ENCODE measurements around the gene BCKDHB. TPM values are rescaled to one million over a fixed set of nuclear protein-coding genes. Genes with fewer than 3 reads are reported as not detected.
"Not testable (repeated sequence)": the region's sequence is repeated elsewhere in the genome, so short reads cannot be mapped to it uniquely, and the experiment has no call there.

The BCKDHB gene
- total RNA-seq, 1 experiment from 2014 or later: 16.4 TPM

DNA sequence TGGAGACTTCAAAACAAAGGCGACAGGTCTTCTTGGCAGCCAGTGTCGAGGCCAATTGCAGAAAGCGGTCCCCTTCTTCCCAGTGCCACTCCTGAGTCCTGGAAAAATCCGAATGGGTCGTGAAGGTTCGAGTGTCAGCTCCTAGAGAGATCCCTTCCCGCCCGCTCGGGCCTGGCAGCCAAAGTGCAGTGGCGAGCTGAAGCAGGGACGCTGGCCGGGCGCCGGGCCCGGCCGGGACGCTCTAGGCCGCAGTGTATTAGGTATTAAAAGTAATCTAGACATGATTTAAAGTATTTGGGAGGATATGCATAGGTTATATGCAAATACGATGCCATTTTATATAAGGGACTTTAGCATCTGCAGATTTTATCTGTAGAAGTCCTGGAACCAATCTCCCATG lies 36.0 kb upstream of the BCKDHB start:
- H3K9me3 ChIP-seq (ENCODE audit: control insufficient read depth, insufficient read depth, low read depth, low read length); H3K27ac ChIP-seq (ENCODE audit: low read length); ATAC-seq; POLR2A ChIA-PET; H3K4me1 ChIP-seq (ENCODE audit: control insufficient read depth, insufficient read depth, low read length); intact Hi-C loops (cut with micrococcal nuclease; ENCODE audit: unreplicated experiment); BruUV-seq (replicated peaks); H3K36me3 ChIP-seq (ENCODE audit: control insufficient read depth, insufficient read depth, low read length); H3K4me3 ChIP-seq (ENCODE audit: low read depth in 2 of 2, low read length in 2 of 2); in situ Hi-C loops (cut with HindIII; ENCODE audit: low pct_unique_long_range_greater_than_20kb, low sequenced_read_pairs); DNase-seq (ENCODE audit: low read depth, low spot score); H3K27me3 ChIP-seq (ENCODE audit: control insufficient read depth, insufficient read depth, low read length): not testable (repeated sequence)
- CTCF ChIA-PET: interaction anchor here (0.6 kb wide), 1 partner anchor 32 kb away, joined by 5 read pairs; no protein-coding TSS in a partner anchor

DNA sequence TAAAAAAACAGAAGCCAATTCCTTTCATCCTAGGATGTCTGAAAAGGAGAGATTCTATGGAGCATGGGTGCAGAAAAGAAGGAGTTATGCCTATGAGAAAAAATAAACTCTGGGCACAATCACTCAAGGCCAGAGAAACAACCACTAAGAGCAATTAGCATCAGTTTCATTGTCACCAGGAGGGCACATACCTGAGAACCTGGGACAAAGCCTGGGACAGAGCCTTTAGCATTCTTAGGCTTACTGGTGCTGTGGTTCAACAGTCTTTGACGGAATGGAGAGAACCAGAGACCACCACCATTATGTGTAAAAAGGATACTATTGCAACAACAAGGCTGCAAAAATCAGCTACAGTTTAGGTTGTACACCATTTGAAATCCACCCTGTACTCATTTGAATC lies 29.4 kb upstream of the BCKDHB start:
- ATAC-seq: no peak
- Histone ChIP-seq H3K4me3 (ENCODE audit: low read depth in 2 of 2, low read length in 2 of 2) (no peak overlapping the region), H3K27ac (ENCODE audit: low read length) (no peak overlapping the region), H3K27me3 (ENCODE audit: control insufficient read depth, insufficient read depth, low read length) (peaks cover 2% of the 10 kb centered on the region; the same call in 1 of the 2 replicates), H3K36me3 (ENCODE audit: control insufficient read depth, insufficient read depth, low read length) (no peaks in the 10 kb centered on the region; the same call in 1 of the 2 replicates), H3K9me3 (ENCODE audit: control insufficient read depth, insufficient read depth, low read depth, low read length) (no peaks in the 10 kb centered on the region), H3K4me1 (ENCODE audit: control insufficient read depth, insufficient read depth, low read length) (no peaks in the 10 kb centered on the region)
- CTCF ChIA-PET: no interaction called here
- POLR2A ChIA-PET: no interaction called here
- TF ChIP-seq, protein P1, sequence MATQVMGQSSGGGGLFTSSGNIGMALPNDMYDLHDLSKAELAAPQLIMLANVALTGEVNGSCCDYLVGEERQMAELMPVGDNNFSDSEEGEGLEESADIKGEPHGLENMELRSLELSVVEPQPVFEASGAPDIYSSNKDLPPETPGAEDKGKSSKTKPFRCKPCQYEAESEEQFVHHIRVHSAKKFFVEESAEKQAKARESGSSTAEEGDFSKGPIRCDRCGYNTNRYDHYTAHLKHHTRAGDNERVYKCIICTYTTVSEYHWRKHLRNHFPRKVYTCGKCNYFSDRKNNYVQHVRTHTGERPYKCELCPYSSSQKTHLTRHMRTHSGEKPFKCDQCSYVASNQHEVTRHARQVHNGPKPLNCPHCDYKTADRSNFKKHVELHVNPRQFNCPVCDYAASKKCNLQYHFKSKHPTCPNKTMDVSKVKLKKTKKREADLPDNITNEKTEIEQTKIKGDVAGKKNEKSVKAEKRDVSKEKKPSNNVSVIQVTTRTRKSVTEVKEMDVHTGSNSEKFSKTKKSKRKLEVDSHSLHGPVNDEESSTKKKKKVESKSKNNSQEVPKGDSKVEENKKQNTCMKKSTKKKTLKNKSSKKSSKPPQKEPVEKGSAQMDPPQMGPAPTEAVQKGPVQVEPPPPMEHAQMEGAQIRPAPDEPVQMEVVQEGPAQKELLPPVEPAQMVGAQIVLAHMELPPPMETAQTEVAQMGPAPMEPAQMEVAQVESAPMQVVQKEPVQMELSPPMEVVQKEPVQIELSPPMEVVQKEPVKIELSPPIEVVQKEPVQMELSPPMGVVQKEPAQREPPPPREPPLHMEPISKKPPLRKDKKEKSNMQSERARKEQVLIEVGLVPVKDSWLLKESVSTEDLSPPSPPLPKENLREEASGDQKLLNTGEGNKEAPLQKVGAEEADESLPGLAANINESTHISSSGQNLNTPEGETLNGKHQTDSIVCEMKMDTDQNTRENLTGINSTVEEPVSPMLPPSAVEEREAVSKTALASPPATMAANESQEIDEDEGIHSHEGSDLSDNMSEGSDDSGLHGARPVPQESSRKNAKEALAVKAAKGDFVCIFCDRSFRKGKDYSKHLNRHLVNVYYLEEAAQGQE (IDR thresholded peaks at IDR 0.05; ENCODE audit: insufficient read depth in 1 of 2, low read depth in 2 of 2, low read length in 1 of 2): no peak
- TF ChIP-seq POLR2AphosphoS5 (IDR thresholded peaks at IDR 0.05; ENCODE audit: low read depth, low read length) (no peak), SIN3A (IDR thresholded peaks at IDR 0.05; ENCODE audit: borderline replicate concordance, insufficient read depth, low read depth, low read length) (no peak), TCF7L2 (IDR thresholded peaks at IDR 0.05; ENCODE audit: low read depth, low read length) (no peak)
- TF ChIP-seq, protein P2, sequence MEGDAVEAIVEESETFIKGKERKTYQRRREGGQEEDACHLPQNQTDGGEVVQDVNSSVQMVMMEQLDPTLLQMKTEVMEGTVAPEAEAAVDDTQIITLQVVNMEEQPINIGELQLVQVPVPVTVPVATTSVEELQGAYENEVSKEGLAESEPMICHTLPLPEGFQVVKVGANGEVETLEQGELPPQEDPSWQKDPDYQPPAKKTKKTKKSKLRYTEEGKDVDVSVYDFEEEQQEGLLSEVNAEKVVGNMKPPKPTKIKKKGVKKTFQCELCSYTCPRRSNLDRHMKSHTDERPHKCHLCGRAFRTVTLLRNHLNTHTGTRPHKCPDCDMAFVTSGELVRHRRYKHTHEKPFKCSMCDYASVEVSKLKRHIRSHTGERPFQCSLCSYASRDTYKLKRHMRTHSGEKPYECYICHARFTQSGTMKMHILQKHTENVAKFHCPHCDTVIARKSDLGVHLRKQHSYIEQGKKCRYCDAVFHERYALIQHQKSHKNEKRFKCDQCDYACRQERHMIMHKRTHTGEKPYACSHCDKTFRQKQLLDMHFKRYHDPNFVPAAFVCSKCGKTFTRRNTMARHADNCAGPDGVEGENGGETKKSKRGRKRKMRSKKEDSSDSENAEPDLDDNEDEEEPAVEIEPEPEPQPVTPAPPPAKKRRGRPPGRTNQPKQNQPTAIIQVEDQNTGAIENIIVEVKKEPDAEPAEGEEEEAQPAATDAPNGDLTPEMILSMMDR (IDR thresholded peaks at IDR 0.05): no peak
- in situ Hi-C loops (cut with HindIII; ENCODE audit: low pct_unique_long_range_greater_than_20kb, low sequenced_read_pairs): no loop called here
- DNase-seq (ENCODE audit: low read depth, low spot score): no peak
- intact Hi-C loops (cut with micrococcal nuclease; ENCODE audit: unreplicated experiment): no loop called here
- BruUV-seq (replicated peaks): no TSS peak

DNA sequence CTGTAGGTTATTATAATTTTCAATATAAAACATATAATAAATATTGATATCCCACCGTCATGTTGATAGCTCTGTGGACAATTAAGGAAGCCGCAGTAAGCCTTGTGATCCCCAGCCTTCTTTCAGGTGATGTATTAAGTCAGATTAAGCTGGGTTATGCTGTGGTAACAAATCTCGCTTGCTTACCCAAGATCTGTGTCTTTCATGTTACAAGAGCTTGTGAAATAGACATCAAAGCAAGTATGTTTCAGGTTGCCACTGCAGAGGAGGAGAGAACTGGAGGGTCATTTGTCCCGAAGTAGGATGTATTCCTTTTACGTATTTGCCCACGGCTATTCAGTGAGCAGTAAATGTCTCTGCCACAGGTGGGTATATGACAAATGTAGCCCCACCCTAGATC lies 17.8 kb upstream of the BCKDHB start:
- in situ Hi-C loops (cut with HindIII; ENCODE audit: low pct_unique_long_range_greater_than_20kb, low sequenced_read_pairs) (no loop called here), intact Hi-C loops (cut with micrococcal nuclease; ENCODE audit: unreplicated experiment) (no loop called here)
- DNase-seq (ENCODE audit: low read depth, low spot score) (no peak), ATAC-seq (no peak)
- Histone ChIP-seq H3K9me3 (ENCODE audit: control insufficient read depth, insufficient read depth, low read depth, low read length) (no peaks in the 10 kb centered on the region), H3K27ac (ENCODE audit: low read length) (no peak overlapping the region), H3K36me3 (ENCODE audit: control insufficient read depth, insufficient read depth, low read length) (no peaks in the 10 kb centered on the region), H3K27me3 (ENCODE audit: control insufficient read depth, insufficient read depth, low read length) (peaks cover 9% of the 10 kb centered on the region), H3K4me3 (ENCODE audit: low read depth in 2 of 2, low read length in 2 of 2) (no peak overlapping the region), H3K4me1 (ENCODE audit: control insufficient read depth, insufficient read depth, low read length) (no peaks in the 10 kb centered on the region)
- BruUV-seq (replicated peaks): no TSS peak
- ChIA-PET POLR2A (no interaction called here), CTCF (no interaction called here)
- TF ChIP-seq TCF7L2 (IDR thresholded peaks at IDR 0.05; ENCODE audit: low read depth, low read length): no peak
- TF ChIP-seq, protein P1 (IDR thresholded peaks at IDR 0.05; ENCODE audit: insufficient read depth in 1 of 2, low read depth in 2 of 2, low read length in 1 of 2): no peak
- no peak for TF ChIP-seq SIN3A (IDR thresholded peaks at IDR 0.05; ENCODE audit: borderline replicate concordance, insufficient read depth, low read depth, low read length)
- TF ChIP-seq POLR2AphosphoS5 (IDR thresholded peaks at IDR 0.05; ENCODE audit: low read depth, low read length): no peak
- TF ChIP-seq, protein P2 (IDR thresholded peaks at IDR 0.05): no peak
